IMR-90 (cell line): Measurements from ENCODE around the gene CENPA. TPM values are rescaled to one million over a fixed set of nuclear protein-coding genes. Genes with fewer than 3 reads are reported as not detected.

Experiments used
- ATAC-seq: fragments of 200-7000 bp; cut with Tn5 transposase; 2 replicates; pipeline ENCODE4 v1.9.1; 2020; ENCODE audit warnings: low read depth, mild to moderate bottlenecking, moderate library complexity
- BruUV-seq: library from RNA; stranded (reverse); fragments of 400-500 nt; replicated peaks from 2 replicates; lab custom pipeline; 2021; lab: Mats Ljungman, UMichigan
- CTCF ChIA-PET: fragments of 300-600 bp; formaldehyde crosslinking; extraction: SDS; loops from one replicate; lab custom pipeline; 2021; ENCODE audit warnings: antibody characterized with exemption; lab: Yijun Ruan, JAX
- POLR2A ChIA-PET: fragments of 300-600 bp; sonication (Branson Sonifier 250); formaldehyde crosslinking; loops from one replicate; lab custom pipeline; 2022; ENCODE audit warnings: antibody characterized with exemption; ENCODE audit not compliant: unreplicated experiment; lab: Charles Lee
- DNase-seq: peaks from one replicate; pipeline ENCODE4 v3.0.0; 2013
- H2AFZ ChIP-seq: replicated peaks from 2 replicates; pipeline ENCODE3; 2013; ENCODE audit warnings: low read length, mild to moderate bottlenecking; ENCODE audit not compliant: poor library complexity
- H2AK5ac ChIP-seq: 2 replicates; pipeline ENCODE4 v1.6.1; 2013; ENCODE audit warnings: low read depth, low read length, inconsistent platforms
- H2AK9ac ChIP-seq: replicated peaks from 2 replicates; pipeline ENCODE3; 2013; ENCODE audit warnings: mild to moderate bottlenecking, low read depth, low read length, moderate library complexity; ENCODE audit not compliant: poor library complexity
- H2BK120ac ChIP-seq: 2 replicates; pipeline ENCODE4 v1.6.1; 2013; ENCODE audit warnings: low read depth, low read length, inconsistent platforms
- H2BK15ac ChIP-seq: 3 replicates; pipeline ENCODE4 v1.6.1; 2013; ENCODE audit warnings: low read depth, low read length, inconsistent platforms
- H2BK20ac ChIP-seq: 2 replicates; pipeline ENCODE4 v1.6.1; 2013; ENCODE audit warnings: low read depth, mild to moderate bottlenecking, inconsistent platforms, low read length, moderate library complexity
- H2BK5ac ChIP-seq: 2 replicates; pipeline ENCODE4 v1.6.1; 2013; ENCODE audit warnings: mild to moderate bottlenecking, low read depth, low read length, inconsistent platforms; ENCODE audit not compliant: poor library complexity, severe bottlenecking
- H3K14ac ChIP-seq: replicated peaks from 2 replicates; pipeline ENCODE4 v1.6.1; 2013; ENCODE audit warnings: low read depth, low read length, inconsistent platforms
- H3K18ac ChIP-seq: 2 replicates; pipeline ENCODE4 v1.6.1; 2013; ENCODE audit warnings: low read depth, low read length, control low read depth
- H3K23ac ChIP-seq: 2 replicates; pipeline ENCODE4 v1.6.1; 2013; ENCODE audit warnings: low read depth, low read length, inconsistent platforms
- H3K27ac ChIP-seq: 2 replicates; pipeline ENCODE4 v1.5.1; 2013; ENCODE audit warnings: mild to moderate bottlenecking, control low read depth, low read length; ENCODE audit not compliant: insufficient read depth
- H3K27me3 ChIP-seq: 2 replicates; pipeline ENCODE4 v1.6.1; 2013; ENCODE audit warnings: low read length; ENCODE audit not compliant: control insufficient read depth, insufficient read depth
- H3K36me3 ChIP-seq: 2 replicates; pipeline ENCODE4 v1.6.1; 2013; ENCODE audit warnings: low read length, mixed read lengths; ENCODE audit not compliant: control insufficient read depth, insufficient read depth
- H3K4ac ChIP-seq: 2 replicates; pipeline ENCODE4 v1.6.1; 2013; ENCODE audit warnings: low read depth, low read length, inconsistent platforms
- H3K4me1 ChIP-seq: 2 replicates; pipeline ENCODE4 v1.6.1; 2013; ENCODE audit warnings: low read length, mixed read lengths; ENCODE audit not compliant: control insufficient read depth, insufficient read depth
- H3K4me2 ChIP-seq: 2 replicates; pipeline ENCODE4 v1.6.1; 2013; ENCODE audit warnings: low read depth, mild to moderate bottlenecking, control low read depth, low read length, moderate library complexity
- H3K4me3 ChIP-seq: 2 replicates; pipeline ENCODE4 v1.5.1; 2013; ENCODE audit warnings: low read depth, mild to moderate bottlenecking, control low read depth, low read length, moderate library complexity; ENCODE audit not compliant: insufficient read depth
- H3K56ac ChIP-seq: 2 replicates; pipeline ENCODE4 v1.6.1; 2013; ENCODE audit warnings: low read length, inconsistent platforms; ENCODE audit not compliant: insufficient read depth; ENCODE audit errors: extremely low read depth
- H3K79me1 ChIP-seq, 2 experiments: 2 replicates each; pipeline ENCODE4 v1.6.1; 2013; ENCODE audit warnings: low read length in 2 of 2, inconsistent platforms in 1 of 2, low read depth in 1 of 2
- H3K9ac ChIP-seq: 2 replicates; pipeline ENCODE4 v1.6.1; 2013; ENCODE audit warnings: low read depth, low read length, control low read depth
- H3K9me1 ChIP-seq: 2 replicates; pipeline ENCODE4 v1.6.1; 2013; ENCODE audit warnings: low read length, inconsistent platforms; ENCODE audit not compliant: insufficient read depth
- H3K9me3 ChIP-seq: 2 replicates; pipeline ENCODE4 v1.6.1; 2013; ENCODE audit warnings: low read length; ENCODE audit not compliant: control insufficient read depth, insufficient read depth
- H4K20me1 ChIP-seq: 2 replicates; pipeline ENCODE4 v1.6.1; 2013; ENCODE audit warnings: low read length, inconsistent platforms; ENCODE audit not compliant: insufficient read depth
- H4K5ac ChIP-seq: 2 replicates; pipeline ENCODE4 v1.6.1; 2013; ENCODE audit warnings: mild to moderate bottlenecking, low read depth, low read length, control low read depth
- H4K8ac ChIP-seq, 2 experiments: 2 replicates each; pipeline ENCODE4 v1.6.1; 2013; ENCODE audit warnings: low read depth in 2 of 2, low read length in 2 of 2, control low read depth in 1 of 2, inconsistent platforms in 1 of 2
- H4K91ac ChIP-seq: 2 replicates; pipeline ENCODE4 v1.6.1; 2013; ENCODE audit warnings: low read depth, low read length, inconsistent platforms; ENCODE audit not compliant: insufficient read depth
- ELK1 ChIP-seq: fragments of 150-350 bp; IDR thresholded peaks from 2 replicates; pipeline ENCODE4 v1.6.1; 2016; ENCODE audit warnings: low read depth, mild to moderate bottlenecking, low read length, moderate library complexity, borderline replicate concordance
- WGBS, 2 experiments: methylation state at CpG; one replicate each; pipeline versions ENCODE4 v1.1.5 to v1.1.7; 2013; ENCODE audit warnings: missing lambda C conversion rate in 2 of 2; ENCODE audit not compliant: insufficient read length in 1 of 2; ENCODE audit errors: extremely low coverage in 2 of 2; 5-methylcytosine and 5-hydroxymethylcytosine counted together
- dilution Hi-C: fragments of 300-500 bp; cut with HindIII; formaldehyde crosslinking; loops from one replicate; pipeline ENCODE4 v1.14.3; 2018; ENCODE audit warnings: low sequenced_read_pairs; ENCODE audit not compliant: unreplicated experiment
- in situ Hi-C: fragments of 300-500 bp; cut with MboI; formaldehyde crosslinking; loops from 3 replicates; pipeline ENCODE4 v1.14.3; 2019; ENCODE audit warnings: low sequenced_read_pairs, inconsistent platforms, mixed read lengths
- intact Hi-C: fragments of 100-400 bp; cut with micrococcal nuclease; formaldehyde crosslinking; loops from 2 replicates; pipeline ENCODE4 v1.10.0; 2022
- polyA plus RNA-seq, 3 experiments: library from polyadenylated mRNA; depleted of rRNA; stranded (reverse); fragments of >200 nt; gene quantifications; 2 replicates each; pipeline ENCODE4 v1.2.3, GENCODE V29; 2012; ENCODE audit warnings: low replicate concordance in 1 of 3
- total RNA-seq: library from RNA; depleted of rRNA; stranded (reverse); fragments of >200 nt; gene quantifications from 2 replicates; pipeline ENCODE4 v1.2.3, GENCODE V29; 2012

CENPA gene
- total and polyA plus RNA-seq, 2 of the 4 experiments (the other 2 are of a cell fraction) = 7.7 to 14.9 TPM

- Histone ChIP-seq H2BK120ac (no peak overlapping the region), H3K9ac (no peak overlapping the region), H3K4me1 (no peaks in the 10 kb centered on the region), H3K27ac (no peak overlapping the region), H3K79me1 (no peaks in the 10 kb centered on the region), H4K20me1 (no peaks in the 10 kb centered on the region), H2BK5ac (no peak overlapping the region), H3K56ac (no peak overlapping the region), H4K5ac (no peak overlapping the region), H3K27me3 (peaks cover 7% of the 10 kb centered on the region; the same call in 1 of the 2 replicates), H2AFZ (peak overlapping the region; percentile 67), H2BK20ac (no peak overlapping the region), H3K4me2 (no peak overlapping the region), H2BK15ac (no peak overlapping the region), H4K8ac (no peak overlapping the region), H2AK5ac (no peak overlapping the region), H3K4ac (no peak overlapping the region), H3K9me3 (no peaks in the 10 kb centered on the region), H3K23ac (no peak overlapping the region), H4K91ac (no peak overlapping the region), H3K18ac (no peak overlapping the region), H2AK9ac (no peak overlapping the region), H3K9me1 (no peaks in the 10 kb centered on the region), H3K14ac (no peak overlapping the region), H3K36me3 (no peaks in the 10 kb centered on the region), H3K4me3 (no peak overlapping the region)
- BruUV-seq = no TSS peak
- POLR2A ChIA-PET = no interaction called here
- CTCF ChIA-PET = no interaction called here
- DNase-seq (peak; percentile 22), ATAC-seq (peak; percentile 53; the same call in 1 of the 2 replicates)
- intact Hi-C loops = loop anchor here (10.0 kb wide), 1 partner anchor 396 kb away; the partner anchor contains the start of genes ADGRF3 and SELENOI
- 0% methylated on average over 1 of the region's 8 CpGs; no CpG with 5 or more reads in 1 of the 2 experiments for WGBS, 2 experiments
- no peak for TF ChIP-seq ELK1
- dilution Hi-C loops = no loop called here
- in situ Hi-C loops = loop anchor here (5.0 kb wide), 1 partner anchor 139 kb away; no protein-coding TSS in a partner anchor
These were observed 45.0 kb upstream of the CENPA start for GRCh38 chr2:26740890-26741302.
